DND-41 (cell line): Measurements from ENCODE around the gene ADCYAP1.

Source experiments
- ATAC-seq: fragments of 200-7000 bp; cut with Tn5 transposase; 3 replicates; pipeline ENCODE4 v1.9.1; 2021; ENCODE audit warnings: low read depth; ENCODE audit not compliant: insufficient read depth
- DNase-seq: peaks from one replicate; pipeline ENCODE4 v3.0.0-alpha.2; 2020
- H2AFZ ChIP-seq: 2 replicates; pipeline ENCODE4 v1.6.0; 2012; ENCODE audit warnings: low read depth, low read length
- H3K27ac ChIP-seq: 2 replicates; pipeline ENCODE4 v1.5.1; 2012; ENCODE audit warnings: low read length, inconsistent platforms
- H3K27me3 ChIP-seq: fragments of 200-600 bp; sonication (generic); 2 replicates; pipeline ENCODE4 v1.6.0; 2012; ENCODE audit warnings: low read length, mild to moderate bottlenecking, inconsistent platforms; ENCODE audit not compliant: insufficient read depth, poor library complexity
- H3K36me3 ChIP-seq: 2 replicates; pipeline ENCODE4 v1.5.1; 2012; ENCODE audit warnings: low read length, inconsistent platforms; ENCODE audit not compliant: insufficient read depth
- H3K4me1 ChIP-seq: 2 replicates; pipeline ENCODE4 v1.5.1; 2012; ENCODE audit warnings: mild to moderate bottlenecking, low read length; ENCODE audit not compliant: insufficient read depth
- H3K4me2 ChIP-seq: 2 replicates; pipeline ENCODE4 v1.6.0; 2012; ENCODE audit warnings: mild to moderate bottlenecking, moderate library complexity, low read length, inconsistent platforms; ENCODE audit not compliant: insufficient read depth
- H3K4me3 ChIP-seq, 2 experiments: fragments of 200-600 bp in 1 of 2; shearing (Covaris generic) in 1 of 2; 2 replicates each; pipeline ENCODE4 v1.5.1; 2012 to 2016; ENCODE audit warnings: inconsistent platforms in 2 of 2, low read length in 2 of 2, mild to moderate bottlenecking in 2 of 2, low read depth in 1 of 2, moderate library complexity in 1 of 2
- H3K79me2 ChIP-seq: 2 replicates; pipeline ENCODE4 v1.6.0; 2012; ENCODE audit warnings: low read length, inconsistent platforms; ENCODE audit not compliant: insufficient read depth
- H3K9ac ChIP-seq: 2 replicates; pipeline ENCODE4 v1.6.0; 2012; ENCODE audit warnings: low read depth, mild to moderate bottlenecking, inconsistent platforms, low read length, moderate library complexity
- H3K9me3 ChIP-seq: 2 replicates; pipeline ENCODE4 v1.5.1; 2012; ENCODE audit warnings: low read length, moderate library complexity, mild to moderate bottlenecking, inconsistent platforms; ENCODE audit not compliant: insufficient read depth, severe bottlenecking
- H4K20me1 ChIP-seq: 2 replicates; pipeline ENCODE4 v1.6.0; 2012; ENCODE audit warnings: low read length; ENCODE audit not compliant: insufficient read depth
- EZH2 ChIP-seq: IDR thresholded peaks from 3 replicates; pipeline ENCODE4 v1.6.1; 2012; ENCODE audit warnings: borderline replicate concordance, low read depth, mild to moderate bottlenecking, moderate library complexity, low read length, inconsistent platforms; ENCODE audit not compliant: severe bottlenecking
- TF ChIP-seq, protein P1 (sequence below): IDR thresholded peaks from 2 replicates; pipeline ENCODE4 v1.5.1; 2012; ENCODE audit warnings: borderline replicate concordance, low read length, moderate library complexity, mild to moderate bottlenecking; ENCODE audit not compliant: poor library complexity, severe bottlenecking; ENCODE audit errors: extremely low read depth

ADCYAP1 gene

DNA sequence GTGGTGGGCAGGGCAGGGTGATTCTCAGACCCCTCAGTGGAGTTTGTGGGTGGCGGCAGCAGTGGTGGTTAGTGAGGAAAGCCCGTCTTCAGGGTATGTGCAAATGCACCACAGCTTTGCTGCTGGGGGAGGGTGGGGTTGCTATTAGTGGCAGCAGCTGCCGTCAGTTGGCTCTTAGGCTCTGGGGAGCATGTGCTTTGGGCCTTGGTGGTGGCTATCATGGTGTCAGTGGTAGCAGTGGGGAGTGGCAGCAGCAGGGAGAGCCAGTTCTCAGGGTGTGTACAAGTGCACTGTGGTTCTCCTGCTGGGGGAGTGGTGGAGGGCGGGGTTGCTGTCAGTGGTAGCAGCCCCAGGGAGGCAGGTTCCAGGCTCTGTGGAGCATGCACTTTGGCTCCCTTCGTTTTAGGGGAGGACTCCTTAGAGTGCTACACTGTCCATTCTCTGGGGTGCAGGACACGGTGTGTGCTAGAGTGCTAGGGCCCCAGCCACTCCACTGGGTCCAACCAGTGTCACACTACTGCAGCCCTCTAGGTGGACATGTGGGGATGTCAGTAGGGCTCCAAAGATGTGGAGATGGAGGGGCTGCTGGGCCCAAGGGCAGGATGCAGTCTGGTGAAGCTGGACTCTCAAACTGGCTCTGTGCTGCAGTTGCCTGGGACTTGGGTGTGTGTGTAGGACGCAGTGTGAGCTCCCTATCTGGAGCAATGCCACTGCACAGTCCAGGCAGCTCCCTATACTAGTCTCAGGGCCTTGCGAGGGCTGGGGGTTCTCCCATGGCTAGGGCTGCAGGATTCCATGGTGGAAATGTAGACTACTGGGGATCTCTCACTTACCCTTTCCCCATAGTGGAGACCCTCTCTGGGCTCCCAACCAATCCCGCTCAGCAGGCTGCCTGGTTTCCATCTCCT is 45.3 kb downstream of the ADCYAP1 start:
- Histone ChIP-seq H3K9me3 (no peaks in the 10 kb centered on the region), H2AFZ (no peak overlapping the region), H3K27ac (no peak overlapping the region), H3K4me1 (no peaks in the 10 kb centered on the region), H4K20me1 (no peaks in the 10 kb centered on the region), H3K36me3 (no peaks in the 10 kb centered on the region), H3K4me2 (no peak overlapping the region), H3K9ac (no peak overlapping the region), H3K79me2 (no peaks in the 10 kb centered on the region), H3K4me3 (no peak overlapping the region), H3K27me3 (no peaks in the 10 kb centered on the region)
- DNase-seq, result no peak
- peak; percentile 35 for ATAC-seq
- TF ChIP-seq, protein P1, sequence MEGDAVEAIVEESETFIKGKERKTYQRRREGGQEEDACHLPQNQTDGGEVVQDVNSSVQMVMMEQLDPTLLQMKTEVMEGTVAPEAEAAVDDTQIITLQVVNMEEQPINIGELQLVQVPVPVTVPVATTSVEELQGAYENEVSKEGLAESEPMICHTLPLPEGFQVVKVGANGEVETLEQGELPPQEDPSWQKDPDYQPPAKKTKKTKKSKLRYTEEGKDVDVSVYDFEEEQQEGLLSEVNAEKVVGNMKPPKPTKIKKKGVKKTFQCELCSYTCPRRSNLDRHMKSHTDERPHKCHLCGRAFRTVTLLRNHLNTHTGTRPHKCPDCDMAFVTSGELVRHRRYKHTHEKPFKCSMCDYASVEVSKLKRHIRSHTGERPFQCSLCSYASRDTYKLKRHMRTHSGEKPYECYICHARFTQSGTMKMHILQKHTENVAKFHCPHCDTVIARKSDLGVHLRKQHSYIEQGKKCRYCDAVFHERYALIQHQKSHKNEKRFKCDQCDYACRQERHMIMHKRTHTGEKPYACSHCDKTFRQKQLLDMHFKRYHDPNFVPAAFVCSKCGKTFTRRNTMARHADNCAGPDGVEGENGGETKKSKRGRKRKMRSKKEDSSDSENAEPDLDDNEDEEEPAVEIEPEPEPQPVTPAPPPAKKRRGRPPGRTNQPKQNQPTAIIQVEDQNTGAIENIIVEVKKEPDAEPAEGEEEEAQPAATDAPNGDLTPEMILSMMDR, result no peak
- no peak for TF ChIP-seq EZH2

DNA sequence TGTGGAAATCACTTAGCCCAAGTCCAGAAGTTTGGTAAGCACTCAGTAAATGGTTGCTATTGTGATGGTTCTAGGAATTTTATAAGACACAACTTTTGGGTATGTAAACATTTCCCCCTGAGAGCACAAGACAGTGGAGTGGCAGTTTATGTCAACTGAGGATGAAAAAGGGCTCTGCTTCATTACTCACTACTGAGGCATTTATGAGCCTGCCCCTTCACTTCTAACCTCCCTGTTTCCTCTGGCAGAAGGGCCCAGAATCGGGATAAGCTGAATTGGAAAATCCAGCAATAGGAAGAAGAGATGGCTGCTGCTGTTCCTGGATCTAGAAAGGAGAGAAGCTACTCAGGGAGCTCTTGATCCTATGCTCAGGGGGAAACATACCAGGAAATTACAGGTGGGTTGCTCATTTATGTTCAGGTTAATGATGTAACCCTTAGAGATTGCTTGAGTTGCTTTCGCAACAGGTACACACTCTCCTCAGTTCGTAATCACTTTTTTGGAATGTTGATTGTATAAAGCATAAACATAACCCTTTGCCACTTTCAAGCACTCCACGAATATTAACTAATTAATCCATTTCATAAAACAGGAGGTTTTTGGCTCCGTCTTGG is 46.3 kb downstream of the ADCYAP1 start:
- TF ChIP-seq EZH2, result no peak
- TF ChIP-seq, protein P1, result no peak
- no peak overlapping the region for H3K4me3 ChIP-seq
- no peaks in the 10 kb centered on the region for H3K4me1 ChIP-seq
- no peak overlapping the region for H2AFZ ChIP-seq
- H3K36me3 ChIP-seq, result no peaks in the 10 kb centered on the region
- H3K27me3 ChIP-seq, result no peaks in the 10 kb centered on the region
- H3K9ac ChIP-seq, result no peak overlapping the region
- no peaks in the 10 kb centered on the region for H3K79me2 ChIP-seq
- H4K20me1 ChIP-seq, result no peaks in the 10 kb centered on the region
- H3K9me3 ChIP-seq, result no peaks in the 10 kb centered on the region
- H3K27ac ChIP-seq, result no peak overlapping the region
- no peak overlapping the region for H3K4me2 ChIP-seq
- ATAC-seq (no peak), DNase-seq (no peak)

DNA sequence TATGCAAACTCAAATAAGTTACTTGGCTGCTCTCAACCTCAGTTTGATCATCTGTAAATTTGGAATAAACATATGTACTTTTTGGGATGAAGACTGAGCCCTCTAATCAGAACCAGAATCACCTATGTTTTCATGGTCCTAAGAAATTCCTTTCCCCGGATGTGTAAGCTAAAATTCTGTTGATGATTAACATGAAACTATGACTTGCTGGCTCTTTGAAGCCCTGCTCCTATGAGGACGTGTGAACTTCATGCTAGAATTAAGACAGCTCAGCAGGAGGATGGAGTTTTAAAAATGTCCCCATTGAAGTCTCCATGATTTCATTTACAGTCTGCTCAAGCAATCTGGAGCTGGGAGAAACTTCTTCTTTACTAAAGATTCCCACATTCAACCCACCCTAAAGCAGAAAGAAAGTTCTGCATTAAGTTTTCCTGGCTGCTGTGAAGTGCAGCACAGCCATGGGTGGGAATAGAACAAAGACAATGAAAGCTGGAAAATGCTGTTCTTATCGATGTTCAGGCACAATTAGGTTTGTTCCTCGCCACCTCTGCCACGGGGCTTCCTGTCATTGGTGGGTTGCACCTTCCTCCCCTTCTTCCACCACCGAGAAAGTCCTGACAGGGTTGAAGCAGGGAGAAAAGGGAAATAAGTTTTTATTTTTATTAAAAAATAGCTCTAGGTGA is 50.9 kb downstream of the ADCYAP1 start:
- ATAC-seq, result no peak
- TF ChIP-seq, protein P1, result no peak
- no peak for TF ChIP-seq EZH2
- no peak for DNase-seq
- no peaks in the 10 kb centered on the region for H4K20me1 ChIP-seq
- H3K4me1 ChIP-seq, result no peaks in the 10 kb centered on the region
- H3K4me3 ChIP-seq, result no peak overlapping the region
- no peak overlapping the region for H3K9ac ChIP-seq
- no peaks in the 10 kb centered on the region for H3K9me3 ChIP-seq
- H3K4me2 ChIP-seq, result no peak overlapping the region
- H3K36me3 ChIP-seq, result no peaks in the 10 kb centered on the region
- no peaks in the 10 kb centered on the region for H3K79me2 ChIP-seq
- H3K27ac ChIP-seq, result no peak overlapping the region
- H2AFZ ChIP-seq, result no peak overlapping the region
- no peaks in the 10 kb centered on the region for H3K27me3 ChIP-seq
